ENCODE measurements around the gene ADRA2B.
"Not testable (repeated sequence)": the region's sequence is repeated elsewhere in the genome, so short reads cannot be mapped to it uniquely, and the experiment has no call there.

Gene ADRA2B

DNA sequence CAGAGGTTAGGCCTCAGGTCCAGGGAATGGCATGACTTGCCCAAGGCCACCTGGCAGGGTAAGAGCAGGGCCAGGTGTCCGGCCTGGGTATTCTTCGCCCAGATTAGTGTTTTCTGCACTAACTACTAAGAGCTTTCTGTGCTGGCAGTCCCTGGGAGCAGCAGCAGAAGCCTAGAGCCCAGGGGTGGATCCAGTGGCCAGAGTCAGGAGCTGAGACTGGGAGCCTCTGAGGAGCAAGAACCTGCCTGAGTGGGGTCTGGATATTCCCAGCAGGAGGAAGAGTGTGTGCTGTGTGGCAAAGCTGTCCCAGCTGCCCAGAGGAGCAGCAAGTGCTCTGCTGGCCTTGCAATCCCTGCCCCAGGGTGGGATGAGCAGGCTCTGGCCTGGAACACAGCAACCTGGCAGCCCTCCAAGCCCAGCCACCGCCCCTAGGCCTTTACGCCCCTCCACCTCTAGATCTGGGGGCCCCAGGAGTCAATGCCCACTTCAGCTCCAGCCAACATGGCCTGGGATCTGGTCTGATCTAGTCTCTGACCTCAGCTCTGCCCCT is 50.9 kb downstream of the ADRA2B start:
- DNase-seq: no peak

- not testable (repeated sequence) for DNase-seq
These were observed 51.6 kb downstream of the ADRA2B start for GRCh38 chr2:96064760-96065159.

DNA sequence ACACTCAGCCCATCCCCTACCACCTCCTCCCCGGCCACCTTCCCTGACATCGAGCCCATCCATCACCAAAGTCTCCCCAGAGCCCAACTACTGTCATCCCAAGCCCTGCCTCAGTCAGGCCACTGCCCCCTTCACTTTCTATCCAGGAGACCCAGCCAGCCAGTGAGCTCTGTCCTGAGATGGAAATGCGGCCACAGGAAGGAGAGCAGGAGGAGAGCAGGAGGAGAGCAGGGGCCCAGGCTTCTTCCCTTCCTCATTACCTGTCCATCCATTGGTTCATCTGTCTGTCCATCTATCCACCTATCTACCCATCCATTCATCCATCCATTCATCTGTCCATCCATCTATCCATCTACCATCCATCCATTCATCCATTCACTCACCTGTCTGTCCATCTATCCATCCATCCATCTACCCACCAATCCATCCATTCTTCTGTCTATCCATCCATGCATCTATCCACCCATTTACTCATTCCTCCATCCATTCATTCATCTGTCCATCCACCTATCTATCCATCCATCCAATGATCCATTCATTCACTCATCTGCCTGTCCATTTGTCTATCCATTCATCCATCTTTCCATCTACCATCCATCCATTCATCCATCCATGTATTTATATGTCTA is 52.2 kb downstream of the ADRA2B start:
- DNase-seq: not testable (repeated sequence)

DNA sequence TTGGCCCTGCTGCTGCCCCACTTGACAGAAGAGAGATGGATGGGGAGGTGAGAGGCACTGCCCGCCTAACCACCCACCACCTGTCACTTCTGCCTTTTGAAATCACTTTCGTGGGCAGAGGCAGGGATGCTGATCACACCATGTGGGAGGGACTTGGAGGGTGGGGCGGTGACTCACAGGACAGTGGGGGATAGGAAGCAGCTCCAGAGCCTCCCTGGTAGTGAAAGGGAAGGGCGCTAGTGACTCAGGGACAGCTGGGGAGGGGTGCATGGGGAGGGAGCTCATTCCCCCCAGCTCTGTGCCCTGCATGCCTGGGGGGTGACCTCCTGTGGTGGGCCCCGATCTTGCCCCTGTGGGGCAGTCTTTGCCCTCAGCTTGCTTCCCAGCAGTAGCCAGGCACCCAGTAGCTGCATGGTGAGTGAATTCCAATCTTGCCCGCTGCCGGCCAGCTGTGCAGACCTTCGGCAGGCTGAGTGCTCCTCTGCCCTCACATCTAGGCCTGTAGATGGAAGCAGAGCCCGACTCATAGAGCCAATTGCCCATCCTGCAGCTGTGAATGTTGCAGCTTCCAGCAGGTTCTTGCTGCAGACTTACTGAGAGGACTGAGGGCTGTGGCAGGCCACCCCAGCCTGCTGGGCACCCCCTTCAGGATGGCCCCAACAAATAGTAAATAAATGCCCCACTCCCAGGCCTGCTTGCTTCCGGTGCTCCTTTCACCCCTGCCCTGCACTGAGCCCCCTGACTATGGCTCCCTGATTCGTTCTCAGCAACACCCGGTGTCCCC is 53.1 kb downstream of the ADRA2B start:
- not testable (repeated sequence) for DNase-seq
